GM21423 (cell line): ENCODE measurements around the gene SLC22A17.
"Not testable (repeated sequence)": the region's sequence is repeated elsewhere in the genome, so short reads cannot be mapped to it uniquely, and the experiment has no call there.

ENCODE experiments used
- ATAC-seq: cut with Tn5 transposase; IDR thresholded peaks from one replicate; pipeline ENCODE4 v1.9.1; 2021; ENCODE audit warnings: mild to moderate bottlenecking, moderate library complexity; ENCODE audit not compliant: unreplicated experiment

The SLC22A17 gene

DNA sequence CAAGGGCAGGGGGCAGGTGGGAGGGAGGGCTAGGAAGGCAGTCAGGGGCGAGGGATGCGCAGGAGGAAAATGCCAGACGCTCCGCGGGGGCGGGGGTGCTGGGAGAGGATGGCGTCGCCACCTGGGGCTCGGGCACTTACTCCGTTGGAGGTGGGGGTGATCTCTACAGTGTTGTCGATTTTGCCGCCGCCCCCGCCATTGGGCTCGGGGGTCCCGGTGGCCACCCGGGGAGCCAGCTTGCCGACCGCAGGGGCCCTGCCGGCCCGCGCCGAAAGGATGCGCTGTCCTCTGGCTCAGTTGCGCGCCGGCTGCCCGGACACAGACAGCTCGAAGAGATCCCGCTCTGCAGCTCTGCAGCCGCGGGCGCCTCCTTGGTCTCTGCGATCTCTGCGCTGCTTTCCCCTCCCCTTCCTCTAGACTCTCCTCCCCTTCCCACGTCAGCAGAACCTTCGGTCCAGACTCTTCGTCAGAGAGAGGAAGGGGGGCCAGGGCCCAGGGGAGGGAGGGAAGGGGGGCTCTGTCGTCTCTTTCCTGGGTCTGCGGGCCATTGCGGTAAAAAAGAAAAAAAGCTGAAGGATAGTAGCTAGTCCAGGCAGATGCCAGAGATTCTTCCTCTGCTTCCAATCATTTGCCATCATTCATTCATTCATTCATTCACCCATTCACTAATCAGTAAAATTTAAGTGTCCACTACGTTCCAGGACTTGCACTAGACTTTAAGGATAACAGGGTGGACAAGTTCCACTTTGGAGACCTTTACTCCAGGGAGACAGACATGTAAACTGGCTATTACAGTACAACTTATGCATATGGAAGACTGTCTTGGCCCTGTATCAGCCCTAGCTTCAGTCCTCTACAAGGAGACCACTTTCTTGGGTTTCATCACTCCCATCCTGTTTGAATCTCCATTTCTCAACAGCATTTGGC lies at the start of gene SLC22A17:
TSS of gene SLC22A17 (minus strand) at position 382 of the 927 bp plus-strand sequence.
- no peak for ATAC-seq

GRCh38 chr14:23401291-23401690 lies 48.6 kb upstream of the SLC22A17 start:
- no peak for ATAC-seq

DNA sequence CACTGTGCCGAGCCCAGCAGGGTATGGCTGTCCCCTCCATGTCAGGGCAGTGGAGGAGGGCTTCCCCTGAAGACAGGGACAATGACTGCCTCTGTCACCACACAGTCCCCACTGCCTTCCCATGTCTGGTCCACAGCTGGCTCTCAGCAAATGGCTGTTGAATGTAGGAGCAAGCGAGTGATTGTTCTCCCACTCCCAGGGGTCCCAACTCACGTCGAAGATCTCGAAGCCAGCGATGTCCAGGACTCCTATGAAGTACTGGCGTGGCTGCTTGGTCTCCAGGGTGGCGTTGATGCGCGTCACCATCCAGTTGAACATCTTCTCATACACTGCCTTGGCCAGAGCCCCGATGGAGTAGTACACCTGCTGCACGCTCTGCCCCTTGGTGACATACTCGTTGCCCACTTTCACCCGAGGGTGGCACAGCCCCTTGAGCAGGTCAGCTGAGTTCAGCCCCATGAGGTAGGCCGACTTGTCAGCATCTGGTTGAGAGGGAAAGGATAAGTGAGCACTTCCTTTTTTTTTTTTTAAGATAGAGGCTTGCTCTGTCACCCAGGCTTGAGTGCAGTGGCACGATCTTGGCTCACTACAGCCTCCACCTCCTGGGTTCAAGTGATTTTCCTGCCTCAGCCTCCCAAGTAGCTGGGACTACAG lies 47.9 kb upstream of the SLC22A17 start:
- ATAC-seq: not testable (repeated sequence)

DNA sequence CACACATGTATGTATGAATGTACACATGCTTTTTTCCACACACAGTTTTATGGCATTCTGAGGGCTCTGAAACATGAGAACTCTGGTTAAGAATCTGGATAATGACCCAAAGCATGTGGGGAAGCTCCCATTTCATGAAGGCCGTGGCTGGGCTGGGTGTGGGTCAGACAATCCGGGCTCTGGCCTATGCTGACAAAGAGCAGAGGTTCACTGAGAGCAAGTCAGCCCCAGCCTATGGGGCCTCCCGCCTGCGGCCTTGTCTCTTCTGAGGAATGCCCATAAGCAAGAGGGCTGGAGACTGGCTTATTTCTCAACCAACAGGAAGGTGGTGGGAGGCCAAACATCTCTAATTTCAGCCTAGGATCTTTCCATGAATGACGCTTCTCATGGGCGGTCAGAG lies 46.9 kb upstream of the SLC22A17 start:
- no peak for ATAC-seq

DNA sequence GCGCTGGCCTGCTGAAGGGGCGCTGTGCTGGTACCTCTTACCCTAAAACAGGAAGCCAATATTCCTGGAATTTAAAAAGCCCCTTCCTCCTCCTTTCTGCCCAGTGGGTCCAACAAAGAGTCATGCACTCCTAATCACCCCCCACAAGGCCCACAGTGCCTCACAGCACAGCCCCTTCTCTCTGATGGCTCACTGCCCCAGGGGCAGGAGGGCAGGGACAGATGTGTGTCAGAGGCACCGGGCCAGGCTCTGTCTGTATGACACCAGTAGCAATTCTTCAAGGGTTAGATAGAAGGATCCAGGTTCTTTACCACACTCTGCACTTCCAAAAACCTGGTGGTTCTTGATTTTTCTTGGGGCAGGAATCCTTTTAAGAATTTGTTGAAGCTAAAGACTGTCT lies 46.4 kb upstream of the SLC22A17 start:
- no peak for ATAC-seq

DNA sequence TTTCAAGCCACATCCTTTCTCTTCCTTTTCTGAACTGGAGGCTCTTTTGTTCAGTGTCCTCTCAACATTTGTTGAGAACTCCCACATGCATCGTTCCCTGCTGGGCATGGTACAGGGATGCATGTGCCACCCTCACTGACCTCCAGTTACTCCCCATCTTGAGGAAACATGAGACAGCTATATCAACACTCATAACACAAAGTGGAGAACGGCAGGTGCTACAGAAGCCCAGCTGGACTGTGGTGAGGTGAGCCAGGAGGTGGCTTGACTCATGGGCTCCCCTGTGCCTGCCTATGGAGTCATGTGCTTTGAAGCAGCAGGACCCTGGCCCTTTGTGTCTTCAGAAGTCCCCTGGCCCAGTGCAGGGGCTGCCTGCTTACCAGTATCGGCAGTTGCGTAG lies 45.7 kb upstream of the SLC22A17 start:
- no peak for ATAC-seq

DNA sequence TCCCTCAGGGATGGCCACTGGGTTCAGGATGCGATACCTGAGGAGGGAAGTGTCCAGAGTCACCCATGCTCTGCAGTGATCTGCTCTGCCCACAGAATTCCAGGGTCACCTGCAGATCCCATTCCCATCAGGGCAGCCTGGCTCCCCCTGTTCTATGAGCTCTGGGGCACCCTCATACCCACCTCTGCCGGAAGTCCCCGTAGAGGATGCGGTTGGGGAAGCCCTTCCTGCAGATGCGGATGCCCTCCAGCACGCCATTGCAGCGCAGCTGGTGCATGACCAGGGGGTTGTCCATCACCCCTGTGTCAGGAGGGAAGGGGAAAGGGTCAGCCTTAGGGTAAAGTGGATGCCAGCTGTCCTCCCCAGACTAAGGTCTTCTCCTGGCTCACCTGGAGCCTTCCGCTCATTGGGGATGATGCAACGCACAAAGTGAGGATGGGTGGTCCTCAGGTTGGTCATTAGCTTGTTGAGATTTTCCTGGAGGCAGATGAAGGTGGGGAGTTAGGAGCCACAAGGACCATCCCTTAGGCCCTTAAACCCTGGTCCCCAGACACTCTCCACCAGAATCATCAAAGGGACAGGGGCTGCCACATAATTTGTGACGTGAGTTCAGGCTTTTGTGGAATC lies 44.2 kb upstream of the SLC22A17 start:
- ATAC-seq: no peak

- ATAC-seq: no peak
Measured at GRCh38 chr14:23396126-23396525, 43.4 kb upstream of the SLC22A17 start.

GRCh38 chr14:23392613-23393012 lies 39.9 kb upstream of the SLC22A17 start:
- no peak for ATAC-seq

GRCh38 chr14:23389871-23390270 lies 37.2 kb upstream of the SLC22A17 start:
- not testable (repeated sequence) for ATAC-seq

- no peak for ATAC-seq
Measured at GRCh38 chr14:23389396-23389795, 36.7 kb upstream of the SLC22A17 start.

DNA sequence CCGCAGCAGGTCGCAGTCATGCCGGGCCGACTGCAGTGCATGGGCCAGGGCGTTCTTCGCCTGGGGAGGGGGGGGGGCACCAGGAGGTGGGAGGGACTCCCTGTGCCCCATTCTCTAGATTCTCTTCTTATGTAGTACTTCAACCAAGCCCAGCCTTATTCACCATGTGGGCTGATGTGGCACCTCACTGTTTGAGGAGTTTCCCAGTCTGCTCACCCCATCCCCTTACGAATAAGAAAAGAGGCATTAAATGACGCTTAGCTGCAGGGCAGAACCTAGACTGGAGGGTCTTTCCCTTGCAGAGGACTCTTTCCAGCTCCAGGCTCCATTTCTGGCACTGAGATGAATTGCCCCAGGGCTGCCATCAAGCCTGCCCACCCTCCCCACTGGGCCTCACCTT lies 36.3 kb upstream of the SLC22A17 start:
- no peak for ATAC-seq

DNA sequence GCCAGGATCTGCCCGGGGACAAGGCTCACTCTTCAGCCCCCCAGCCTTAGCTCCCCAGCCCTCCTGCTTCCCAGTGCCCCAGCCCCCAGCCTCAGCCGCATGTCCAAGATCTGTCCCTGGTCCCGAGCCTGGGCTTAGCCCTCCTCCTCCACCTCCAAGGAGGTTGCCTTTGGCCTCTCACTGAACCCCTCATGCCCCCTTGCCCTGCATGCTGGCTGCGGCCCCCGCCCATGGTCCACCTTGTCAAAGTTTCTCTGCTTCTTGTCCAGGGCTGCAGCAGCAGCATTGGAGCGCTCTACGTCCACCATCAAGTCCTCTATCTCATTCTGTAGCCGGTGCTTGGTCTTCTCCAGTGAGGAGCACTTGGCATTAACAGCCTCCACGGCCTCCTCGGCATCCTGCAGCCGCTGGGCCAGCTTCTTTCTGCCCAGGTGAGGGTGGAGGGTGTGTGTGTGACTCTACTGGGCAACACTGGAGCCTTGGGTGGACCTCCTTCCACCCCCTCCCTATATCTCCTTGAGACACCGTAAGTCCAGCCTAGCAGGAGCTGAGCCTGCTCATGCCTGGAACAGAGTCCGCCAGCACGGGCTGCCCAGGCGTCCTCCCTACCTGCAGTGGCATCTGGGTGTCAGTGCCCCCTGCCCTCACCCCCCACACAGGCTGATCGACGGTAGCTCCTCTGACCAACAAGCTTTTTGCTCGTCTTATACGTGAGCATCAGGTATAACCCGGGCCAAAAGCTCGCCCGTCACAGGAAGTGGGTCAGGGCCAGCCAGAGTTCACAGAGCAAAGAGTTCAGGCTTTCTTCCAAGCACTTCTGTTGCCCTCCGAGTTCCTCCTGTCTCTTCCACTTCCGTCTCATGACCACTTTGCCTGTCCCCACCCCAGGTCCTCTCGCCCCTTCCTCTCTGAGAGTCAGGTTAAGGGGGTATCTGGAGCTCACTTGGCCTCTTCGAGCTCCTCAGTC lies 35.5 kb upstream of the SLC22A17 start:
- ATAC-seq: no peak

GRCh38 chr14:23386999-23387398 lies 34.3 kb upstream of the SLC22A17 start:
- ATAC-seq: no peak

DNA sequence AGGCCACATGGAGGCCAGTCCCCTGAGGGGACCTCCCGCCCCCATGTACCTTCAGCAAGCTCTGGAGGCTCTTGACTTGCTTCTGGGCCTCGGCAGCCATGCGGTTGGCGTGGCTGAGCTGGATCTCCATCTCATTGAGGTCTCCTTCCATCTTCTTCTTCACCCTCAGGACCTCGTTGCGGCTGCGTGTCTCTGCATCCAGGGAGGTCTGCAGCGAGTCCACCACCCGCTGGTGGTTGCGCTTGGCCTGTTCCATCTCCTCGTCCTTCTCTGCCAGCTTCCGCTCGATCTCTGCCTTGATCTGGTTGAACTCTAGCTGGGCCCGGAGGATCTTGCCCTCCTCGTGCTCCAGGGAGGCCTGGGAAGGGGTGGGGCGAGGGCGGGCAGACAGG lies 33.6 kb upstream of the SLC22A17 start:
- not testable (repeated sequence) for ATAC-seq

DNA sequence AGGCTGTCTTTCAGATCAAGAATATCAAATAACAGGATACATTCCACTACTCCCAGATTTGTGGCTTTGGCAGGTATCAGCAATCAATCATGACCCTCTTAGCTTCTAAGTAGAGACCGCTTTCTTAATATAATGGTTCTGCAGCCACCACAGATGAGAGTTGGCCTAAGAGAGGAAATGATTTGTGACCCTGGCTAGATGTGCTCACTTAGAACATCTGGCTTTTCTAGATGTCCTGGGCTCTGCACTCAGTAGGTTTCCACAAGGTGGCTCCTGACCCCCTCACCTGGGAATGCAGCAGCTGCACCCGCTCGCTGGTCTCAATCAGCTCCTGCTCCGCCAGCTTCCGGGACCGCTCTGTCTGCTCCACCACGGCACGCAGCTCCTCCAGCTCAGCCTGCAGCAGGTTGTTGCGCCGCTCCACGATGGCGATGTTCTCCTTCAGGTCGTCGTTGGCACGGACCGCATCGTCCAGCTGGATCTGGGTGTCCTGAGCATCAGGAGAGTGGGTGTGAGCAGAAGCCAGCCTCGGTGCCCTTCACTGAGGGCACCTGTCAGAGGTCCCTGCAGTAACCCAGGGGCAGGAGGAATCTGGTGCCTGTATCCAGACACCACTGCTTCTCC lies 33.1 kb upstream of the SLC22A17 start:
- ATAC-seq: no peak

GRCh38 chr14:23385244-23385641 lies 32.6 kb upstream of the SLC22A17 start:
- ATAC-seq: no peak

GRCh38 chr14:23384364-23385080 lies 31.8 kb upstream of the SLC22A17 start:
- no peak for ATAC-seq

DNA sequence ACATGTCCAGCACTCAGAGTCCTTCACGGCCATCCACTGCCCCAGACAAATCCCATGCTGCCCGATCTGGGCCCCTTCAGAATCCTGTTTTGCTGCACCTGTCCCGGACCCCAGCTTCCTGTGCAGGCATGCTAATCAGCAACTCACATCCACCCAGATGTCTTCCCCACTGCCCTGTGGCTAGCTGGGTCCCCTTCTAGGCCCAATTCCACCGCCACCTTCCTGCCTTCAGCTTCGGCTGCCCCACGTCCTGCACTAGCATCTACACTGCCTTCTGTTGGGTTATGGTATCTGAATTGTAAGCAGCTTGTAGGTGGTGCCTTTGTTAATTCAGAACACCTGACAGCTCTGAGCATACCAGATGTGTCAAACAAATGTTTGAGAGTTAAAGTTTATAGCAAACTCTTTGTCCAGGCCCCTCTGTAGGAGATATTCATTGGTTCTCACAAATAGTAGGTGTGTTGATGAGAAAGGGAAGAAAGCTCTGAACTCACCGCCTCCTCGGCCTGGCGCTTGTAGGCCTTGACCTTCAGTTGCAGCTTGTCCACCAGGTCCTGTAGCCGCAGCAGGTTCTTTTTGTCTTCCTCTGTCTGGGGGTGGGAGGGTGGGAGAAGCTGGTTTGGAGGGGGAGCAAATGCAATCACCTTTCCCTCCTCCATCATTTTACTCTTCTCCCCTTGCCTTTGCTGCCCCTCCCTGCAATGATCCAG lies 30.2 kb upstream of the SLC22A17 start:
- no peak for ATAC-seq
